Caco-2 (cell line): ENCODE data around the gene GREM1. TPM values are rescaled to one million over a fixed set of nuclear protein-coding genes. Genes with fewer than 3 reads are reported as not detected.
A peak's percentile ranks its signal among the peaks of the same experiment; 100 is the strongest.

Source experiments
- BruUV-seq: library from RNA; stranded (reverse); fragments of 400-500 nt; replicated peaks from 2 replicates; lab custom pipeline; 2021; lab: Mats Ljungman, UMichigan
- CTCF ChIA-PET: fragments of 300-600 bp; sonication (Branson Sonifier 250); formaldehyde crosslinking; loops from one replicate; lab custom pipeline; 2022; ENCODE audit warnings: antibody characterized with exemption; lab: Charles Lee
- POLR2A ChIA-PET: fragments of 300-600 bp; sonication (Branson Sonifier 250); formaldehyde crosslinking; loops from one replicate; lab custom pipeline; 2022; ENCODE audit warnings: antibody characterized with exemption; lab: Charles Lee
- DNase-seq, 2 experiments: peaks; one replicate each; pipeline versions ENCODE4 v3.0.0 to v3.0.0-alpha.2; 2020 to 2022
- H3K27me3 ChIP-seq: replicated peaks from 2 replicates; pipeline ENCODE4 v1.6.0; 2011; ENCODE audit warnings: low read length; ENCODE audit not compliant: control insufficient read depth, insufficient read depth
- H3K36me3 ChIP-seq: 2 replicates; pipeline ENCODE4 v1.5.1; 2011; ENCODE audit warnings: low read length; ENCODE audit not compliant: control insufficient read depth, insufficient read depth
- H3K4me1 ChIP-seq: fragments of 250-450 bp; sonication (Bioruptor Pico); 2 replicates; pipeline ENCODE4 v1.5.1; 2020; ENCODE audit warnings: mild to moderate bottlenecking
- H3K4me3 ChIP-seq: 2 replicates; pipeline ENCODE4 v1.5.1; 2011; ENCODE audit warnings: low read depth, mild to moderate bottlenecking, control low read depth, low read length
- H3K9me3 ChIP-seq: fragments of 250-450 bp; sonication (Bioruptor Pico); 2 replicates; pipeline ENCODE4 v1.5.1; 2020; ENCODE audit warnings: mild to moderate bottlenecking, moderate library complexity
- H3K27ac Mint-ChIP-seq: one replicate; pipeline ENCODE4 v1.8.0; 2022; ENCODE audit warnings: mixed read lengths; ENCODE audit not compliant: unreplicated experiment
- H3K27me3 Mint-ChIP-seq: one replicate; pipeline ENCODE4 v1.8.0; 2022; ENCODE audit warnings: mixed read lengths; ENCODE audit not compliant: insufficient read depth, unreplicated experiment
- H3K36me3 Mint-ChIP-seq: one replicate; pipeline ENCODE4 v1.8.0; 2022; ENCODE audit warnings: mild to moderate bottlenecking, mixed read lengths; ENCODE audit not compliant: insufficient read depth, unreplicated experiment
- H3K4me1 Mint-ChIP-seq: one replicate; pipeline ENCODE4 v1.8.0; 2022; ENCODE audit warnings: low read depth, mixed read lengths; ENCODE audit not compliant: unreplicated experiment
- H3K4me3 Mint-ChIP-seq: one replicate; pipeline ENCODE4 v1.8.0; 2022; ENCODE audit warnings: mild to moderate bottlenecking, moderate library complexity, mixed read lengths; ENCODE audit not compliant: unreplicated experiment
- H3K9me3 Mint-ChIP-seq: one replicate; pipeline ENCODE4 v1.8.0; 2022; ENCODE audit warnings: mixed read lengths; ENCODE audit not compliant: unreplicated experiment
- CTCF ChIP-seq, 2 experiments: fragments of 200-600 bp in 1 of 2; IDR thresholded peaks; 1 replicate in 1 of 2; 2 replicates in 1 of 2; pipeline versions ENCODE4 v1.5.1 to v1.8.0; 2011 to 2022; ENCODE audit warnings: antibody characterized with exemption in 1 of 2, control low read depth in 1 of 2, inconsistent platforms in 1 of 2, low read depth in 1 of 2, low read length in 1 of 2, mild to moderate bottlenecking in 1 of 2, moderate library complexity in 1 of 2; ENCODE audit not compliant: insufficient read depth in 1 of 2, severe bottlenecking in 1 of 2, unreplicated experiment in 1 of 2
- intact Hi-C: fragments of 100-400 bp; cut with micrococcal nuclease; formaldehyde crosslinking; loops from one replicate; pipeline ENCODE4 v1.10.0; 2022; ENCODE audit not compliant: unreplicated experiment
- total RNA-seq: library from RNA; stranded (reverse); gene quantifications from 2 replicates; pipeline ENCODE4 v1.2.3, GENCODE V29; 2022

GREM1 gene
- total RNA-seq, 1 experiment from 2014 or later, result 0.54 TPM

DNA sequence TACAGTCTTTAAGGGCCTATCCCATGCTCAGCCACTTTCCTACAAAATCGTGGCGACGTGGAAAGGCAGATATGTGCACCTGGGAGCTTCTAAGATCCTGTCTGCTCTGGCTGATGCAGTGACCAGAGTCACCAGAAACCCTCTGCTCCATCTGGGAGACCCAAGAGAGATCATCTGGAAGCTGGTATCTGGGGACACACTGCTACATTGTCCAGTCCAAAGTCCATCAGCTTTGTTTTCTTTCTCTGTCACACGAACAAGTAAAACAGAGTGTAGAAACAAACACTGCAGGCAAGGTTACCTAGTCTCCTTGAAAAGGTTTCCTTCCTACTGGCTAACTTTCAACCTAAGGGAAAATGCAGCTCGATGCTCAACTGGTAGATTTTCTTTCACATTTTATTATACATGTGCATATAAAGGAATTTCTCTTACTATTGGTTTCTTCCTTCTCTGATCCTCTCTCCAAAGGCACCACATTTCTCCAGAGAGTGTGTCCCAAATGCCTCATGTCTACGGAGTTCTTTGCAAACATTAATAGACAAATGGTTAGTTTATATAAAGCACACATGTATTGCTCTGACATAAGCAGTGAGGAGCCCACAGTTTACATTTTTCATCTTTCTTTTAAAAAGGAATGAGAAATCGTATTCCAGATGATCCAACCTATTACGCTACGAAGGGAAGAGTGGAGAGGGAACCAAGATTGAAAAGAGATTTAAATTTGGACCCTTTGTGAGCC lies 8.3 kb upstream of the GREM1 start:
- H3K9me3 ChIP-seq, result no peaks in the 10 kb centered on the region
- ChIA-PET POLR2A (no interaction called here), CTCF (interaction anchor here (0.8 kb wide), 1 partner anchor 247 kb away, joined by 3 read pairs; no protein-coding TSS in a partner anchor)
- no peaks in the 10 kb centered on the region for H3K9me3 Mint-ChIP-seq
- intact Hi-C loops, result loop anchor here (10.0 kb wide), 1 partner anchor 75 kb away; no protein-coding TSS in a partner anchor
- peaks cover 16% of the 10 kb centered on the region for H3K4me1 Mint-ChIP-seq
- H3K36me3 ChIP-seq, result no peaks in the 10 kb centered on the region; the same call in 1 of the 2 replicates
- H3K27ac Mint-ChIP-seq, result no peak overlapping the region
- H3K27me3 Mint-ChIP-seq, result peaks cover 3% of the 10 kb centered on the region
- H3K4me3 Mint-ChIP-seq, result no peak overlapping the region
- no TSS peak for BruUV-seq
- DNase-seq, result peak in 1 of 2 experiments; percentile 16
- H3K36me3 Mint-ChIP-seq, result no peaks in the 10 kb centered on the region
- peaks cover 22% of the 10 kb centered on the region for H3K4me1 ChIP-seq
- no peak overlapping the region for H3K4me3 ChIP-seq
- no peaks in the 10 kb centered on the region for H3K27me3 ChIP-seq
- TF ChIP-seq CTCF (IDR thresholded peaks at IDR 0.05; ENCODE audit: insufficient read depth in 1 of 2, low read depth in 1 of 2, low read length in 1 of 2, severe bottlenecking in 1 of 2, unreplicated experiment in 1 of 2), result no peak

GRCh38 chr15:32715276-32715675 lies 2.5 kb upstream of the GREM1 start:
- H3K4me3 ChIP-seq, result no peak overlapping the region
- Mint-ChIP-seq H3K27me3 (peaks cover 31% of the 10 kb centered on the region), H3K27ac (no peak overlapping the region), H3K9me3 (no peaks in the 10 kb centered on the region), H3K4me1 (no peaks in the 10 kb centered on the region), H3K36me3 (no peaks in the 10 kb centered on the region), H3K4me3 (no peak overlapping the region)
- TF ChIP-seq CTCF (IDR thresholded peaks at IDR 0.05; ENCODE audit: insufficient read depth in 1 of 2, low read depth in 1 of 2, low read length in 1 of 2, severe bottlenecking in 1 of 2, unreplicated experiment in 1 of 2), result no peak
- intact Hi-C loops, result loop anchor here (5.0 kb wide), 1 partner anchor 53 kb away; no protein-coding TSS in a partner anchor
- BruUV-seq, result no TSS peak
- POLR2A ChIA-PET, result no interaction called here
- peaks cover 5% of the 10 kb centered on the region for H3K27me3 ChIP-seq
- no peaks in the 10 kb centered on the region for H3K36me3 ChIP-seq
- H3K4me1 ChIP-seq, result no peaks in the 10 kb centered on the region
- CTCF ChIA-PET, result no interaction called here
- H3K9me3 ChIP-seq, result no peaks in the 10 kb centered on the region
- DNase-seq, result no peak

DNA sequence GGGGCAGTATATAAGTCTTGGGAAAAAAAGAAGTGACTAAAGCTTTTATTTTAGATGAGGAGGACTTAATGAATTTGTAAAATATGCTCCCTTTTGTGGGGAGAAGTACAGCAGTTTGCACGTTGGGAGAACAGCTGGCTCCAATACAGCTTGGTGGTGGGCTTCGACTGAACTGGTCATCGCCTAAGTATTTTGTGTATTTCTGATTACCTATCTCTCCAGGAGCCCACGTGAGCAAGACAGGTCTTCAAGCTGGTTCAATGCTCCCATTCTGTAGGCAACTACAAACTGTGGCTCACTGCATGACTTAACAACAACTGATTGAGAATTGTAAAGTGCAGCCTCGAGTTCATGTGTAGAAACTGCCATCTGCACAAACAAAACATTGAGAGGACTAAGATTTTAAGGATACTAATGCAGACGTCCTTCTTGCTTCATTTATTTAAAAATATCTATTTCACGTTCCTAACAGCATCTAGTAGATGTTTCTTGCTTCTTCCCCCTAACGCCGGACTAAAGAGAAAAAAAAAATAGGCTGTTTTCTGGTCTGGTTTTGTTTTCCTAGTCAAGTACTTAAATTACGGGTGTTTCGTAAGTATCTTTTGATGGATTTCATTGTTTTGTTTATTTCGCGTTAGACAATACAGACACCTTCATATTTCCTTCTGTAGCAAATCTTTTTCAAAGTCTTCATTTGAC lies 1.4 kb upstream of the GREM1 start:
- Mint-ChIP-seq H3K27me3 (peaks cover 32% of the 10 kb centered on the region), H3K36me3 (no peaks in the 10 kb centered on the region), H3K27ac (no peak overlapping the region), H3K9me3 (no peaks in the 10 kb centered on the region), H3K4me3 (no peak overlapping the region), H3K4me1 (no peaks in the 10 kb centered on the region)
- no peak for DNase-seq
- intact Hi-C loops, result loop anchor here (5.0 kb wide), 1 partner anchor 54 kb away; no protein-coding TSS in a partner anchor
- H3K36me3 ChIP-seq, result no peaks in the 10 kb centered on the region
- no TSS peak for BruUV-seq
- no peaks in the 10 kb centered on the region for H3K9me3 ChIP-seq
- ChIA-PET CTCF (no interaction called here), POLR2A (no interaction called here)
- no peak for TF ChIP-seq CTCF (IDR thresholded peaks at IDR 0.05; ENCODE audit: insufficient read depth in 1 of 2, low read depth in 1 of 2, low read length in 1 of 2, severe bottlenecking in 1 of 2, unreplicated experiment in 1 of 2)
- H3K4me1 ChIP-seq, result no peaks in the 10 kb centered on the region
- peaks cover 5% of the 10 kb centered on the region for H3K27me3 ChIP-seq
- H3K4me3 ChIP-seq, result no peak overlapping the region
